MM.1S (cell line): Measurements from ENCODE around the gene MCEMP1.

Experiments
- EZH2 ChIP-seq: fragments of 300-600 bp; sonication (generic); optimal IDR thresholded peaks from 2 replicates; pipeline ENCODE3; 2017; ENCODE audit warnings: low read depth, mild to moderate bottlenecking, antibody characterized with exemption, low read length, mixed read lengths
- TF ChIP-seq, protein P1 (sequence below): fragments of 300-600 bp; sonication (generic); IDR thresholded peaks from 2 replicates; pipeline ENCODE4 v1.5.1; 2016; ENCODE audit warnings: antibody characterized with exemption, low read length, mixed read lengths

DNA sequence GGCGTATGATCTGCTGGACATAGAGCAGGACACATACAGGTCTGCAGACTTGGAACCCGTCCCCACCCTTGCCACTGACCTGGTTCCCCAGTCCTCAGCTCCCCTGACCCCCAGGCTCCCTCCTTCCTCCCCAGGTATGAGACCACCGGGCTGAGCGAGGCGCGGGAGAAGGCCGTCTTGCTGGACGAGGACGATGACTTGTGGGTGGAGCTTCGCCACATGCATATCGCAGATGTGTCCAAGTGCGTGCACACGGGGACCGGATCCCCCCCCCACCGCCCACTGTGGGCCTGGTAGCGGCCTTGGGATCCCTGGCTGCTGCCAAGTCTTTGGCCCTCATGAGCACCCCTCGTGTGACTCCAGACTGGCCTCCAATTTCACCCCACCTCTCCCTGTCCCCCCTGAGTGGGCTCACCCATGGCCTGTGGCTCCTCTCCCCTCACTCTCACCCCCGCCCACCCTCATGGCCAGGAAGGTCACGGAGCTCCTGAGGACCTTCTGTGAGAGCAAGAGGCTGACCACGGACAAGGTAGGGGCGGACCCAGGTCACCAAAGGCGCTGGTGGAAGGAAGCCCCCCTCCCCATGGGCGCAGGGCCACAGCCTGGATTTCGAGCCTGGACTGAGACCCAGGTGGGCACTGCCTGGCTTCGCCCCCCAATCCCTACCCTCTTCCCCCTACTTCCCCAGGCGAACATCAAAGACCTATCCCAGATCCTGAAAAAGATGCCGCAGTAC lies 34.4 kb upstream of the MCEMP1 start:
- TF ChIP-seq, protein P1, sequence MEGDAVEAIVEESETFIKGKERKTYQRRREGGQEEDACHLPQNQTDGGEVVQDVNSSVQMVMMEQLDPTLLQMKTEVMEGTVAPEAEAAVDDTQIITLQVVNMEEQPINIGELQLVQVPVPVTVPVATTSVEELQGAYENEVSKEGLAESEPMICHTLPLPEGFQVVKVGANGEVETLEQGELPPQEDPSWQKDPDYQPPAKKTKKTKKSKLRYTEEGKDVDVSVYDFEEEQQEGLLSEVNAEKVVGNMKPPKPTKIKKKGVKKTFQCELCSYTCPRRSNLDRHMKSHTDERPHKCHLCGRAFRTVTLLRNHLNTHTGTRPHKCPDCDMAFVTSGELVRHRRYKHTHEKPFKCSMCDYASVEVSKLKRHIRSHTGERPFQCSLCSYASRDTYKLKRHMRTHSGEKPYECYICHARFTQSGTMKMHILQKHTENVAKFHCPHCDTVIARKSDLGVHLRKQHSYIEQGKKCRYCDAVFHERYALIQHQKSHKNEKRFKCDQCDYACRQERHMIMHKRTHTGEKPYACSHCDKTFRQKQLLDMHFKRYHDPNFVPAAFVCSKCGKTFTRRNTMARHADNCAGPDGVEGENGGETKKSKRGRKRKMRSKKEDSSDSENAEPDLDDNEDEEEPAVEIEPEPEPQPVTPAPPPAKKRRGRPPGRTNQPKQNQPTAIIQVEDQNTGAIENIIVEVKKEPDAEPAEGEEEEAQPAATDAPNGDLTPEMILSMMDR = no peak
- no peak for TF ChIP-seq EZH2
